ENCODE measurements around the gene MRI1. TPM values are rescaled to one million over a fixed set of nuclear protein-coding genes. Genes with fewer than 3 reads are reported as not detected.

MRI1 gene
- total and polyA plus RNA-seq, 8 donors: 14.4 to 35.1 (median 17.4) TPM

DNA sequence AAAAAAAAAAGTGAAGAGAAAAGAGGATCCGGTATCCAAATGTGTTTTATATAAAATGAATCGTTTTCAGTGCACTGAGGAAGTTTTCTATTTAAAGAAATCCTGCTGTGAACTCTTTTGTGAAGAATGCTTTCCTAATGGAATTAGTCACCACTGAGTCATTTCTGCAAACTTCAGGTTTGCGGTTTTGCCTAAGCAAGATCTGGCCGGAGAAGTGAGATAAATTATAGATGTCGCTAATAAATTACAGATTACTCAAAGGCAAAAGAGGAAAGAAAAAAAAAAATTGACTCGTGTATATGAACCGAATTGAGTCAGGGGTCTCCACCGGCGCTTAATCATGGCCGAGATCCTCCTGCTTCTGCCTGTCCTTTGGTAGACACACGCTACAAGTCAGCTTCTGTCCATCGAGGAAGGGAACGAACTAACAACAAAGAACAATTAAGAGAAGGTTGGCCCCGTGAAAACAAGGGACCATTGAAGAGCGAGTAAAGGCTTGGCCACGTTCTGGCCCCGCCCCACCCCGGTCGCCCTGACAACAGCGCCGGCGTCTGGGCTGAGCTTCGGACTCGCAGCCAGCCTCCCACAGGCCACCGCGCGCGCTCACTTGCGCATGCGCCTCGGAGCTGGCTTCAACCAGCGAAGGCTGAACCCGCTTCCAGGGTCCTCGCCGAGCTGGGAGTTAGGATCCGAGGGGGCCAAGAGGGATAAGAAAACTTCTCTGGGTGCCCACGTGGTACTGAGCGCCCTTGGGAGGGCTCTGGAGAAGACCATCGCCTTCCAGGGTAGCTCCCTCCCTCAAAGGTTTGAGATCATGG is 33.0 kb upstream of the MRI1 start:
- intact Hi-C loops (cut with DNase I): no loop called here
- Histone ChIP-seq H3K27me3 (no peaks in the 10 kb centered on the region), H3K9me3 (no peaks in the 10 kb centered on the region), H3K27ac (peak overlapping the region; percentile 52 to 79 (median 66)), H3K4me1 (peaks cover 0 to 9% (median 7%) of the 10 kb centered on the region in 3 donors), H3K4me3 (peak overlapping the region in 3 of 4 donors; percentile 33 to 55 (median 46)), H3K36me3 (no peaks in the 10 kb centered on the region)
- FAIRE-seq (no peak), ATAC-seq (peak; percentile 99 to 100 (median 100)), DNase-seq (peak; percentile 91 to 99 (median 96))
- TF ChIP-seq, protein P1, sequence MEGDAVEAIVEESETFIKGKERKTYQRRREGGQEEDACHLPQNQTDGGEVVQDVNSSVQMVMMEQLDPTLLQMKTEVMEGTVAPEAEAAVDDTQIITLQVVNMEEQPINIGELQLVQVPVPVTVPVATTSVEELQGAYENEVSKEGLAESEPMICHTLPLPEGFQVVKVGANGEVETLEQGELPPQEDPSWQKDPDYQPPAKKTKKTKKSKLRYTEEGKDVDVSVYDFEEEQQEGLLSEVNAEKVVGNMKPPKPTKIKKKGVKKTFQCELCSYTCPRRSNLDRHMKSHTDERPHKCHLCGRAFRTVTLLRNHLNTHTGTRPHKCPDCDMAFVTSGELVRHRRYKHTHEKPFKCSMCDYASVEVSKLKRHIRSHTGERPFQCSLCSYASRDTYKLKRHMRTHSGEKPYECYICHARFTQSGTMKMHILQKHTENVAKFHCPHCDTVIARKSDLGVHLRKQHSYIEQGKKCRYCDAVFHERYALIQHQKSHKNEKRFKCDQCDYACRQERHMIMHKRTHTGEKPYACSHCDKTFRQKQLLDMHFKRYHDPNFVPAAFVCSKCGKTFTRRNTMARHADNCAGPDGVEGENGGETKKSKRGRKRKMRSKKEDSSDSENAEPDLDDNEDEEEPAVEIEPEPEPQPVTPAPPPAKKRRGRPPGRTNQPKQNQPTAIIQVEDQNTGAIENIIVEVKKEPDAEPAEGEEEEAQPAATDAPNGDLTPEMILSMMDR (IDR thresholded peaks at IDR 0.05): no peak
- 1% methylated on average over 39 of the region's 39 CpGs for WGBS, 2 donors

DNA sequence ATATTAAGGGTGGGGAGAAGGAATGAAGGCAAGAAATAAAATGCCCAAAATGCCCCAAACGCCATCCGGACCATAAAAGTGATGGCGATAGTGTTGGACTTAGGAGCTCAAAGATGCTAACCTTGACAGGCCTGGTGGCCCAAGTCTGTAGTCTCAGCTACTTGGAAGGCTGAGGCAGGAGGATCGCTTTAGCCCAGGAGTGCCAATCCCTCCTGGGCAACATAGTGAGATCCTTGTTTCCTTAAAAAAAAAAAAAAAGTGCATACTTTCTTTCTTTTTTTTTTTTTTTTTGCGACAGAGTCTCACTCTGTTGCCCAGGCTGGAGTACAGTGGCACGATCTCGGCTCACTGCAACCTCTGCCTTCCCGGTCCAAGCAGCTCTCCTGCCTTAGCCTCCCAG is 32.0 kb upstream of the MRI1 start:
- DNase-seq: no peak
- no peak for FAIRE-seq
- Histone ChIP-seq H3K9me3 (no peaks in the 10 kb centered on the region), H3K36me3 (no peaks in the 10 kb centered on the region), H3K27ac (no peak overlapping the region), H3K4me3 (peak overlapping the region in 2 of 4 donors; percentile 46 to 55), H3K27me3 (no peaks in the 10 kb centered on the region), H3K4me1 (peaks cover 0 to 9% (median 7%) of the 10 kb centered on the region in 3 donors)
- WGBS, 2 donors: 83 to 84% methylated on average over 8 of the region's 8 CpGs
- ATAC-seq: no peak
- TF ChIP-seq, protein P1 (IDR thresholded peaks at IDR 0.05): no peak
- intact Hi-C loops (cut with DNase I): no loop called here

DNA sequence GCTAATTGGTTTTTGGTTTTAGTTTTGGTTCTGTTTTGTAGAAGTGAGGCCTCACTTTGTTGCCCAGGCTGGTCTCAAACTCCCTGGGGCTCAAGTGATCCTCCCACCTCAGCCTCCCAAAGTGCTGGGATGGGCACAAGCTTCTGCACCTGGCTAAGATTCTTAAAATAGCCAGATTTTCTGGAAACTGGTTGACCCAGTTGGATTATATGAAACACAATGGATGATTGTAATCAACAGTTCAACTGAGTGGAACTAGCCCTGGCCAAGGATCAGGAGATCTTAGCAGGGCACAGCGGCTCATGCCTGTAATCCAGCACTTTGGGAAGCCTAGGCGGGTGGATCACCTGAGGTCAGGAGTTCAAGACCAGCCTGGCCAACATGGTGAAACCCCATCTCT is 29.6 kb upstream of the MRI1 start:
- ATAC-seq (no peak), FAIRE-seq (no peak), DNase-seq (no peak)
- 76 to 83% methylated on average over 2 of the region's 2 CpGs for whole genome bisulfite sequencing, 2 donors
- H3K27me3 ChIP-seq: no peaks in the 10 kb centered on the region
- intact Hi-C loops (cut with DNase I): no loop called here
- H3K27ac ChIP-seq: no peak overlapping the region
- no peaks in the 10 kb centered on the region for H3K9me3 ChIP-seq
- no peaks in the 10 kb centered on the region for H3K36me3 ChIP-seq
- peaks cover 0 to 9% (median 7%) of the 10 kb centered on the region in 3 donors for H3K4me1 ChIP-seq
- TF ChIP-seq, protein P1 (IDR thresholded peaks at IDR 0.05): no peak
- H3K4me3 ChIP-seq: no peak overlapping the region

DNA sequence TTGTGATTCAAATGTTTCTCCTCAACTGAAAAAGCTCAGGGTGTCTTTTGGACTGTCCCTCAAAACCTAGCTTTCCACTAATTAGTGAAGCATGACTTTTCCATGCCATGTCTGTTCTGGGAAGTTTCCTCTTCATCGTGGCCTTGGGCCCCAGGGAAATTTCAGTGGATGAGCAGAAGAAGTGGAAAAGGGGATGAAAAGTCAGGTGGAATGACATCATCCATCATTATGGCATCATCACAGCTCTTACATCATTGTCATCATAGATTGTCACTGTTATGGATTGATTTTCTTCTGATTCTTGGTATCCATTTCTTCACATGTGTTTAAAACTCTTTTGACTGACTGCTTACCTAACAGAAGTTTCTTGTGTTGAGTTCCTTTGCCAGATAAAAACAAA is 26.2 kb upstream of the MRI1 start:
- Histone ChIP-seq H3K4me1 (no peaks in the 10 kb centered on the region), H3K27me3 (no peaks in the 10 kb centered on the region), H3K27ac (no peak overlapping the region), H3K4me3 (no peak overlapping the region), H3K9me3 (no peaks in the 10 kb centered on the region), H3K36me3 (no peaks in the 10 kb centered on the region)
- 95 to 97% methylated on average over 1 of the region's 1 CpG for WGBS, 2 donors
- intact Hi-C loops (cut with DNase I): no loop called here
- ATAC-seq (no peak), DNase-seq (no peak), FAIRE-seq (no peak)
- TF ChIP-seq, protein P1 (IDR thresholded peaks at IDR 0.05): no peak

DNA sequence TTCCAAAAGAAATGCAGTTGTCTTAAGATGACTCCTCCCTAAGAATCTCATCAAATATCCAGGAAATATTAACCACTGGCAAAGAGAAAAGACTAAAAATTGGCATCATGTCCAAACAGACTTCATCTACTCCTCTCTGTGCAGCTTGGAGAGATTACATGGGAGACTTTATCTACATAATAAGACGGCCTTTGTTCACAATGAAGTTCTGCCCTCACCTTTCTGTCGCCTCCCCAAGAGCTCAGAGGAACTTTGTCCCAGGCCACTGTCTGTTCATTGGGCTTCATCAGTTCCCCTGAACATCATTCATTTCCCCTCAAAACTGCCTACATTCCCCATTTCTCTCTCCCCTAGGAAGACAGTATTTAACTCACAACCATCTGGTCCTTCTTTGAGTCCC is 22.4 kb upstream of the MRI1 start:
- FAIRE-seq: no peak
- WGBS, 2 donors: 89 to 90% methylated on average over 2 of the region's 2 CpGs
- no peaks in the 10 kb centered on the region for H3K36me3 ChIP-seq
- H3K9me3 ChIP-seq: no peaks in the 10 kb centered on the region
- TF ChIP-seq, protein P1 (IDR thresholded peaks at IDR 0.05): no peak
- no peaks in the 10 kb centered on the region for H3K27me3 ChIP-seq
- H3K4me1 ChIP-seq: peaks cover 0 to 6% (median 0%) of the 10 kb centered on the region in 3 donors
- no peak for DNase-seq
- H3K27ac ChIP-seq: no peak overlapping the region
- intact Hi-C loops (cut with DNase I): no loop called here
- no peak for ATAC-seq
- no peak overlapping the region for H3K4me3 ChIP-seq

Data from pancreas (tissue), 10 donors.